GM19468 (cell line): Measurements from ENCODE around the gene ICE2.

Experiments
- ATAC-seq: cut with Tn5 transposase; IDR thresholded peaks from one replicate; pipeline ENCODE4 v1.9.1; 2021; ENCODE audit warnings: mild to moderate bottlenecking, moderate library complexity, moderate number of reproducible peaks; ENCODE audit not compliant: unreplicated experiment; ENCODE audit errors: extremely low read depth

Gene ICE2

DNA sequence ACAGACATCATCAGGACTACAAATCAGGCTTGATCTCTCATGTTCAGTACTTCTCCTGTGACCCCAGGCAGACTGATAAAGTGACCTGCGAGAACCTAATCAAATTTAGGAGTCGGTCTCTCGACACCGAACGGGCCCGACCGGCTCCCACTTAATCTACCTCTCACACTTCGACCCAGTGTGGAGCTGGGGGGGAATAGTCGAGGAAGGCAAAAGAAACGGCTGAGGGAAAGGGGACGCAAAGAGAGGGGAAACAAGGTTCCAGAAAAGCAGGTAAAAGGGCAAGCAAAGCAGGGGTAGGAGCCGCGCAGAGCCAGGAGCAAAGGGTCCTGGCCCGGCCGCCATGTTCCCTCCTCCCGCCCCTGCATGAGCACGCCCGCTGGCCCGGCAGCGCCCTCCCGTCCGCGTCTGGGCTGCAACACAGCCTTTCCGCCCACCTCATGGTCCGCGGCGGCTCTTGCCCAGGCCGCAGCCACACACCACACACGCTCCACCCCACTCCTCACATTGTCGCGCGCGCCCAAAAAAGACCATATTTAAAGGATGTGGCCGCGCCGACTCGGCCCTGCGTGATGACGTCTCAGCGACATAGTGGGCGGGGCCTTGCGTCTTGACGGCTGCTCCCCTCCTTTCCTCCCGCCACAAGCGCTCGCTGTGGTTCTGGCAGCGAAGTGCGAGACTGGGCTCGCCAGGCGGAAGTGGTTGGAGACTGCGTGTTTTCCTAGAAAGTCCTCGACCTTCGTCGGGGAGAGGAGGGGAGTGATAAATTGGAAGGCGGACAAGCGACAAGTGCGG lies at the start of gene ICE2:
Gene ICE2 (minus strand): TSS at position 577 of the 795 bp plus-strand sequence. CDS start 1,165 bp downstream, outside the sequence.
- ATAC-seq = peak; percentile 84

GRCh38 chr15:60528530-60528929 lies 49.6 kb upstream of the ICE2 start:
- no peak for ATAC-seq

DNA sequence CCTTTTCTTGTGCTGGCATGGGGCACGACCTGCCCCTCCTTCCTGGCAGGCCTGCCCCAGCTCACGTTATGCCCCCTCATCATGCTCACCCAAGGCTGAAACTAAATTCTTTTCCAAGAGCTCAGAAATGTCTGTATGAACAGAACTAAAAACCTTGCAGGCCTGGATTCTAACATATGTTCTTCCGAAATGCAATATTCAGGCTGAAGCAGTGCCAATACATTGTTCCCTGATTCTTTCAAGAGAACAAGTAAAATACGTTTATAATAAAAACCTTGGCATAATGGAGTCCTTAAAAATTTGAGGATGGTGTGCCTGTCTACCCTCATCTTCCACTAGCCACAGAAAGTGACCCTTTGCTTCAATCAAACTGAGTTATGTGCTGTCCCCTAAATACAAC lies 48.5 kb upstream of the ICE2 start:
- no peak for ATAC-seq

DNA sequence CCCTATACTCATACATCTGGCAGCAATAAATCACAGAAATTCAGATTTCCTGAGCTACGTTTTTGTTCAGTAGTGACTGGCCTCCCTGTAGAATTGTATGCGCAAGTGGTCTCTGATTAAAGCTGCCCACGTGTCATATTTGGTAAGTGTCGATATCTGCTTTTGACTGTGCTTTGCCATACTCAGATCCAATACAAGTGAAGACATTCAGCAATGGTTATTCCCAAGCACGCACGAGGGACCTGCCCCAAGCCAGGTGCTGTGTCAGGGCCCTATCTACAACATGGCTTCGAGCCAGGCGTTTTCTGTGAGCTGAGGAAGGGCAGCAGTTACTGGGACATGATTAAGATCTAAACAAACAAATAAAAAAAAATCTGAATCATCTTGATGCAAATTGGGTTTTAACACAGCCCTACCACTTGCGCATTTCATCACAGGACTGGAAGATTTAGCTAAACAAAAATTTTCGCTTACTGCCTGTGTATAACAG lies 47.2 kb upstream of the ICE2 start:
- ATAC-seq = no peak

DNA sequence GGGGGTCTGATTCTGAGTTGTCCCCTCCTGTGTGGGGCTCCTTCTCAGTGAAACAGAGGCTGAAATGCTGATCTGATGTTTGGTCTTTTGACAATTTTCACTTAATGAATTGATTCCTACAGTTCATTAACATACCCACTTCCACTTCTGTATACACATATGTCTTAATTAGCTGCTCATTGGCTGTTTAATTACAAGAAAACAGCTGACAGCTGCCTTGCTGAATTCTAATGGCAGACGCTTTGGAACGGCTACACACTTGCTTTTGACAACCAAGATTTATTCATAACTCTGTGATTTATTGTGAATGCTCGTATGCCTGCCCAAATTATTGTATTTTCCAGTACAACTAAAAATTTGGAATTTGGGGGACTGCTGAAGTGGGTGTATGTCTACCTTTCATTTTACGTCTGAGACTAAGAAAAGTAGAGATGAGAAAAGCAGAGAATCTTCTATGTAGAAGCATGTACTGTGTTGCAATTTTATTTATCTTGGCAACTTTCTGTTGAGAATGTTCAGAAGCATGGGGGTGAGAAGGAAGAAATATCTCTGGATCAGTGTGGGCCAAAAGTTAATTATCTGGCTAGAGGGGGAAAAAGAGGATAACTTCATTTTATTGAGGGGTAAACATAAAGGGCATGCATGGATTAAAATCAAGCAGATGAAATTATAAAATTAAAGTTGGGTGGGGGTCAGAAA lies 46.5 kb upstream of the ICE2 start:
- no peak for ATAC-seq

GRCh38 chr15:60523056-60523455 lies 44.1 kb upstream of the ICE2 start:
- ATAC-seq = no peak

DNA sequence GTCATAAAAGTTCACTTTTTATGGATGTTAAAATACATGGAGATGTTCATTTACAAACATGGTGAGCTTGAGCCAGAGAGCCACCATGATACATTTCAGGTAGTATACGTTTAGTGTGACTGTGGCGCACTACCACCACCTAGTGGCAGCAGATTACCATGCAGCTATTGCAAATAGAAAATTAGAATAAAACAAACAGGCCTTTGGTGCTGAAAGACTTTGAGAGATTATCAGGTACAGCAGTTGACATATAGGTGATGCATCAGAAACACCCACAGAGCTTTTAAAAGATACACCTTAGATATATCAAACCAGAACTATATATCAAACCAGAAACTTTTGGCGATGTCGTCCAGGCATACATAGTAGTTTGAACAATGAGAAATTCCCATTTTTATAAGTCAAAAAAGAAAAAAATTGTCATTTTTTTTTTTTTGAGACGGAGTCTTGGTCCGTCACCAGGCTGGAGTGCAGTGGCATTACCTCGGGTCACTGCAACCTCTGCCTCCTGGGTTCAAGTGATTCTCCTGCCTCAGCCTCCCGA lies 42.0 kb upstream of the ICE2 start:
- peak; percentile 58 for ATAC-seq

DNA sequence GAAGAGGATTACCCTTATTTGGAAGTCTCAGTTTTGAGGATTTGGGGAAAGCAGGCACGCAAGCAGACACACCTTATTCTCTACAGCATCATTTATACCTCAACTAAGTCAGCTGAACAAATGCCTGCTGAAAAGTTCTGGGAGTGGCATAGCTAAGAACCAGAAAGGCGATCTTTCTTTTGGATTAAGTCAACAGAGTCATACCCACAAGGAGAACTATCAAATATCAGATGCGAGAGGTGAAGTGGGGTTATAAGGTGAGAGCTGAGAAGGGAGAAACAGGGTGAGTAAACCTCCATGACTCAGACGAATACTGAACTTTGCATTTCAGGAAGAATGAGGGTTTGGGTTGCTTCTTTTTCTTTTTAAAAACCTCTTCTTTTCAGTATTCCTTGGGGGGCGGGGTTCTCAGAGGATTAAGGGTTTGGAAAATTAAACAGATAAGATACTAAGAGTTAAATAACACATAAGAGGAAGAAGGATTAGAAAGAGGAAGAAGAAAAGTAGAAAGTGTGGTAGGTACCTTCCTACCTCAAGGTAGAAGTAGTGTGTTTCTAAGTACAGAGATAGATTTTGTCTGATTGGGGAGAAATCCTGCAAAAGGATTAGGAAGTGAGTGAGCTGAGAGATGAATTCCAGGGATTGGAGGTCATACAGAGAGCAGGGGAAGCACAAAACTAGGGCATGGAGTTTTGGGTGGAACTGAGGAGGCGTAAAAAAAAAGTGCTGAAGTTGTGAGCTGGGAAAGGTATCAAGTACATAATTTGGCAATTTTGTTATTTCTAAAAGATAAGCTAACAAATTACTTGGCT lies 41.3 kb upstream of the ICE2 start:
- no peak for ATAC-seq

DNA sequence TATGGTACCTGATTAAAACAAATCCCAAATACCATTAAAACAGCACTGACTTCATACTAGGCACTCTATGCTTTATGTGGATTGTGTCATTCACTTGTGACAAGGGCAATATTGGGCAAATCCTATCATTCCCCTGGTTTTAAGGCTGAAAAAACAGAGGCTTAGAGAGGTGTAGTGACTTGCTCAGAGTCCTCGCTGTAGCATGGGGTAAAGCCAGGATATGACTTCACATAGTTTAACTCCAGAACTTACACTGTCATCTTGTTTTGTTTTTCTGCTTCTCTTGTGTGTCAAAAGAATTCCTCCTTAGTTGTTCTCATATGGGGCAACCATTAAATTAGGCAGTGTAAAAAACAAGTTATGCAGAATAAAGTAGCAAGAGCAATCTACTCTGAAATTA lies 40.3 kb upstream of the ICE2 start:
- no peak for ATAC-seq

DNA sequence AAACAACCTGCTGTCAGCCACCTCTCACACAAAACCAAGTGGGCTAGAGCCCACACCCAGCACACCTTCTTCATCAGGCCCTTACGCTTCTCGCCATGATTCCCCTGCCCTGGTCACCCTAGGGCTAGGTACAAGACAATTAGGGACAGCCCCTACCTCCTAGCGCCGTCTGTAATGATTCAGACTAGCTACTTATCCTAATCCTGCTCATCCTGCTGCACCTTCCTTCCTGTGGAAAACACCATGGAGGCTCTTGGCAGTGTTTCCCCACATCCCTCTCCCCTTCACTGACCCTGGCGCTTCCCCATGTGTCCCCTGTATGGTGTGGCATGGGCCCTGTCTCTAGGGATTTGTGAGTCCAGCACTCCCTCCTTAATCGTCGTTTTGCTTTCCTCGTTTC lies 39.6 kb upstream of the ICE2 start:
- no peak for ATAC-seq

- ATAC-seq = no peak
Measured at GRCh38 chr15:60514261-60514881, 35.4 kb upstream of the ICE2 start.

GRCh38 chr15:60513676-60514075 lies 34.7 kb upstream of the ICE2 start:
- ATAC-seq = no peak

GRCh38 chr15:60512937-60513336 lies 34.0 kb upstream of the ICE2 start:
- no peak for ATAC-seq

DNA sequence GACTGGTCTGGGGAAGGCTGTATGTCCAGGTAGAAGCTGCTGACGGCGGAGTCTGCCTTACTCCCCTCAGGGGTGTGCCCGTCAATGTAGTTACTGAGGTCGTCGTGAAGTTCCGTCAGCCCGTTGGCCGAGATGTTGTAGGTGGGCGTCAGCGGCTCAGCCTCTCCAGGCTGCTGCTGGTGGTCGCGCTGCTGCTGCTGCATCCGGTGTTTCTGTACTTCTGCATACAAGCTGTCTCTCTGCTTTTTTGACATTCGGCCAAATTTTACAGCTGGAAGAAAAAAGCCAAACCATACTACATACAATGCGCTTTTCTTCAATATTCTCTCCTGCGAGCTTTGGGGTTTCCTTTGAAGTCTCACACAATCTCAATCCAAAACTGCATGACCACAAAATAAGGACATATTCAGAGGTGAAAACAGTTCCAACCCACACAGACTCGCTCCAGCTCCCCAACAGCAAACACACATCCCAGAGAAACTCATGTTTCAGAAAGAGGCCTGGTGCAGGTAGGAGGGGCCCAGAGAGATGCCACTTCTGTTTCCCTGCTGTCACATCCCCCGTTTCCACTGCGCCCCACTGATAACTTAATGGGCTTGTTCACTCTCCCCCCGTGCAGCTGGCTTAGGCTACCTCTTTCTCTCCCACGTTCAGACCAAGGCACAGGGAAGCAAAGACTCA lies 32.5 kb upstream of the ICE2 start:
- no peak for ATAC-seq

DNA sequence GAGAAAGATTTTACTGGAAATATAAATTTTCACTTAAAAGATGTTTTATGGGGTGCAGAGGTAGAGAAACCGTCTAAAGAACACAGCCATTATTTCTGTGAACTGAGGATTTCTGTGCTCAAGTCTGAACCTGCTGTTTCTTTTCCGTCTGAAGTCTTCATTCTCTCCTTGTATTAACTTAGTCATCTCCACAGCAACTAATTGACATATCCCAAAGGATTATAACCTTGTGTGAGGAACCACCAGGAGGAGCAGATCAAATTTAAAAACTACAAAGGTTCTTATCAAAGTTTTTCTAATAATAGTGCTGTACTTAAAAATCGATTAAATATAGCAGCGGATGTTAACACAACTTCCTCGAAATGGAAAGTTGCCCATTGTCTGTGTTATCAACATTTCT lies 31.1 kb upstream of the ICE2 start:
- ATAC-seq = no peak

GRCh38 chr15:60509470-60509869 lies 30.5 kb upstream of the ICE2 start:
- ATAC-seq = no peak

GRCh38 chr15:60508442-60508841 lies 29.5 kb upstream of the ICE2 start:
- no peak for ATAC-seq

- peak; percentile 81 for ATAC-seq
Measured at GRCh38 chr15:60507596-60508424, 28.9 kb upstream of the ICE2 start.

DNA sequence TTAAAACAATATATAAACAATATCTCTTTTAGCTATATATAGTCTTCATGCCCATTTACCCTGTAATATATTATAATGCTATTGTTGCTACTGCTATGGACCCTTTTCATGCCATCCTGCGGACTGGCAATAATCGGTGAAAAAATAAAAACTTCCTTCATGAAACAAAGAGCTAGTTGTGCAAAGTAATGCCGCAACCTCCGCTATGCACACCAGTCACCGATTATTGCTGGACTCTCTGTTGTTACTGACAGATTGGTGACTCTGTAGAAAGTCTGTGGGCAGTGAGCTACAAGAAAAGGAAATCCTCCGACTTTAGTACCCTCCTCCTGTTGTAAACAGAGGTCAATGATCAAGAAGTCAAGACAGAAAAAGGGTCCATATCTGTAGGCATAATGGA lies 17.9 kb upstream of the ICE2 start:
- ATAC-seq = no peak
